ENCODE data around the gene RLF.
A peak's percentile ranks its signal among the peaks of the same experiment; 100 is the strongest.
"Not testable (repeated sequence)": the region's sequence is repeated elsewhere in the genome, so short reads cannot be mapped to it uniquely, and the experiment has no call there.

Gene RLF

DNA sequence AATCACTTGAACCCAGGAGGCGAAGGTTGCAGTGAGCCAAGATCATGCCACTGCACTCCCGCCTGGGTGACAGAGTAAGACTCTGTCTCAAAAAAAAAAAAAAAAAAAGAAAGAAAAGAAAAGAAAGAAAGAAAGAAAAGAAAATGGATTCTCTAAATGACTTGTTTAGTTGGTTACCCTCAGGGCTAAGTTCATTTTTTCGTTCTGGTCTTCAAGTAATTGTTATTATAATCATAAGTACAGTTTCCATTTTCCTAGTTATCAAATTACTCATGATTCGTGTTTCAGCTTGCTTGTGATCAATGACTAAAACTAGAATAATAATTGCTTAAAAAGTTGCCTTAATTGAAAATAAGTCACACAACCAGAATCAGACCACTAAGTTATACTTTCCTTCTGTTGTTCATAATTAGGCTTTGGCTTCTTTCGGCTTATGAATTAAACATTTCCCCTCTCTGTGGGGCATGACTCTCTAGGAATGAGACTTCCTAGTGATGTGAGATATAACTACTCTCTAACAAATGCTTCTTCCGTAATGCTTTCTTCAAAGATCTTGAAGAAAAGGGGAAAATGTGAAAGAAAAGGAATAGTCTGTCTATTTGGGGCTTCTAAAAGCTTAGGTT, 9.6 kb upstream of the RLF start:
- H3K9me3 ChIP-seq (ENCODE audit: control insufficient read depth, low read length): no peaks in the 10 kb centered on the region
- no peak overlapping the region for H3K9ac ChIP-seq (ENCODE audit: low read length)

DNA sequence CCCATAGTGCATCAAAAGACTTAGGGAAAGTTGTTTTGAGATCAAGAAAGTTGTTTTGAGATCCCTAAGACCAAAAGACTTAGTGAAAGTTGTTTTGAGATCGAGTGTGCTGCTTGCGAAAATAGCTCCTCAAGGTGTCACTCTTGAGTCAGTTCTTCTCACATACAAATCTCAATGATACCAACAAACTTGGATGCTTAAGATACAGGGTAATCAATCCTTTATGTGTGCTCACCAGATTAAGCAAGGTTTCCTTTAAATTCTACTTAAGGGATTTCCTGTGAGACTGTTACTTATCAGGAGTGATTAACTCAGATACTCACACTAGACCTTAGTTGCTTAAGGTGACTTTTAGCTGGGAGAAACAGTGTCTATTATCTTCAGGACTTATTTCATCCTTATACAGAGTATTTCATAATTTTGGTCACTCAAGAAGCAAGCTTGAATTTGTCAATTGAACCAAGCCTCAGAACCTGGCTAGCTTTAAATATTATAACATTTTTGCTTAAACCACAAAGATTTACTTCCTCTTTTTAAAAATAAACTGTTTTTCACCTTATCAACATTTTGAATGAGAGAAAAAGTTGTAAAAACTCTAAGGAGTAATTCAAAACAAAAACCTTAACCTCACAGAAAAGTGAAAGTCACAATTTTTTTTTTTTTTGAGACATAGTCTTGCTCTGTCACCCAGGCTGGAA, 8.0 kb upstream of the RLF start:
- Histone ChIP-seq H3K4me3 (ENCODE audit: low read length) (no peak overlapping the region), H3K27me3 (ENCODE audit: control insufficient read depth, insufficient read depth, low read length) (no peaks in the 10 kb centered on the region), H3K9ac (ENCODE audit: low read length) (no peak overlapping the region), H3K9me3 (ENCODE audit: control insufficient read depth, low read length) (no peaks in the 10 kb centered on the region), H3K4me1 (ENCODE audit: control insufficient read depth, insufficient read depth, low read length) (peaks cover 4% of the 10 kb centered on the region), H3K36me3 (ENCODE audit: control insufficient read depth, insufficient read depth, low read length) (no peaks in the 10 kb centered on the region)

More for the DNA sequence above, 9.6 kb upstream of the RLF start:
- no peaks in the 10 kb centered on the region for H3K36me3 ChIP-seq (ENCODE audit: control insufficient read depth, insufficient read depth, low read length)
- H3K4me3 ChIP-seq (ENCODE audit: low read length): no peak overlapping the region
- H3K4me1 ChIP-seq (ENCODE audit: control insufficient read depth, insufficient read depth, low read length): peaks cover 4% of the 10 kb centered on the region
- H3K27me3 ChIP-seq (ENCODE audit: control insufficient read depth, insufficient read depth, low read length): peaks cover 5% of the 10 kb centered on the region

DNA sequence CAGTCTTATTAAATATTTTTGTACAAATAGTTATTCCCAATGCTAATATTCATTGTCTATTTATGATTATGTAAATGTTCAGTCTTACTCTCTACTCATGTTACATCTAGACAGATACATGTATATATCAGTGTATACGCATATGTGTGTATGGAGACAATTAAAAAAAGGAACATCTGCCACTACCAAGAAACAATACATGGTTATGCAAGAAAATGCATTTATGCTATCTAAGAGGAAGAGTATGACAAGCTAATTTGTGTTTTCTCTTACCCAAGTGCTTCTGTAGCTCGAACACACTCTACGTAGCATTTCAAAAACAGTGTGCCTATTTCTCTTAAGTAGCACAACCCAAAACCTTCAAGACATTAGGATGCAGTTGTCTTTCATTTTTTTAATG, 6.1 kb upstream of the RLF start:
- Histone ChIP-seq H3K9ac (ENCODE audit: low read length) (no peak overlapping the region), H3K4me1 (ENCODE audit: control insufficient read depth, insufficient read depth, low read length) (peaks cover 4% of the 10 kb centered on the region), H3K27me3 (ENCODE audit: control insufficient read depth, insufficient read depth, low read length) (no peaks in the 10 kb centered on the region), H3K4me3 (ENCODE audit: low read length) (no peak overlapping the region), H3K9me3 (ENCODE audit: control insufficient read depth, low read length) (no peaks in the 10 kb centered on the region), H3K36me3 (ENCODE audit: control insufficient read depth, insufficient read depth, low read length) (no peaks in the 10 kb centered on the region)

DNA sequence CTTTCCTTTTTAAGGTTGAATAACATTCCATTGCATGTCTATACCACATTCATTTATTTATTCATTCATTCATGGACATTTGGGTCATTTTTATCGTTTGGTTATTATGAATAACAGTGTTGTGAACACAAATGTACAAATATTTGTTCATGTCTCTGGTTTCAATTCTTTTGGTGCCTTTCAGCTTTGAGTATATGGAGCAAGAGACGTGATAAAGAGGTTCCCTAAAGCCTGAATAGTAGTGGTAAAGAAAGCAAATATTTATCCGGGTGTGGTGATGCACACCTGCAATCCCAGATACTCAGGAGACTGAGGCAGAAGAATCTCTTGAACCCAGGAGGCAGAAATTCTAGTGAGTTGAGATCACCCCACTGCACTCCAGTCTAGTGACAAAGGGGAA, 5.3 kb upstream of the RLF start:
- Histone ChIP-seq H3K36me3 (ENCODE audit: control insufficient read depth, insufficient read depth, low read length) (no peaks in the 10 kb centered on the region), H3K27me3 (ENCODE audit: control insufficient read depth, insufficient read depth, low read length) (no peaks in the 10 kb centered on the region), H3K4me1 (ENCODE audit: control insufficient read depth, insufficient read depth, low read length) (peaks cover 4% of the 10 kb centered on the region)

DNA sequence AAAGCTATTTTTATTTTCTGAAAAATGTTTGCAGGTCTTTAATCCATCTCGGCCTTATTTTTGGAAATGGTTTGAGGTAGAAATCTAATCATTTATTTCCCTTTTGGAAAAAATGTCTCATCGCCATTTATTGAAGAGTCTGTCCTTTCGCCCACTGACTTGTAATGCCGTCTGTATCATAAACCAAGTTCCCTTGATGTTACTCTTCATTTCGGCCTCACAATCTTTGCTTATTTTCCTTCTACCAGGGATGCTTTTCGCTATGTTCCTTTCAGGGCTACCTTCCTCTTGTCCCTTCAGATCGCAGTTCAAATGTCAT, 422 bp upstream of the RLF start:
- H3K27me3 ChIP-seq (ENCODE audit: control insufficient read depth, insufficient read depth, low read length): no peaks in the 10 kb centered on the region
- no peaks in the 10 kb centered on the region for H3K36me3 ChIP-seq (ENCODE audit: control insufficient read depth, insufficient read depth, low read length)
- peak overlapping the region; percentile 99 for H3K9ac ChIP-seq (ENCODE audit: low read length)
- H3K4me1 ChIP-seq (ENCODE audit: control insufficient read depth, insufficient read depth, low read length): peaks cover 14% of the 10 kb centered on the region
- no peaks in the 10 kb centered on the region for H3K9me3 ChIP-seq (ENCODE audit: control insufficient read depth, low read length)
- peak overlapping the region; percentile 68 for H3K4me3 ChIP-seq (ENCODE audit: low read length)

More for the DNA sequence above, 5.3 kb upstream of the RLF start:
- Histone ChIP-seq H3K4me3 (ENCODE audit: low read length) (no peak overlapping the region), H3K9ac (ENCODE audit: low read length) (no peak overlapping the region), H3K9me3 (ENCODE audit: control insufficient read depth, low read length) (no peaks in the 10 kb centered on the region)

DNA sequence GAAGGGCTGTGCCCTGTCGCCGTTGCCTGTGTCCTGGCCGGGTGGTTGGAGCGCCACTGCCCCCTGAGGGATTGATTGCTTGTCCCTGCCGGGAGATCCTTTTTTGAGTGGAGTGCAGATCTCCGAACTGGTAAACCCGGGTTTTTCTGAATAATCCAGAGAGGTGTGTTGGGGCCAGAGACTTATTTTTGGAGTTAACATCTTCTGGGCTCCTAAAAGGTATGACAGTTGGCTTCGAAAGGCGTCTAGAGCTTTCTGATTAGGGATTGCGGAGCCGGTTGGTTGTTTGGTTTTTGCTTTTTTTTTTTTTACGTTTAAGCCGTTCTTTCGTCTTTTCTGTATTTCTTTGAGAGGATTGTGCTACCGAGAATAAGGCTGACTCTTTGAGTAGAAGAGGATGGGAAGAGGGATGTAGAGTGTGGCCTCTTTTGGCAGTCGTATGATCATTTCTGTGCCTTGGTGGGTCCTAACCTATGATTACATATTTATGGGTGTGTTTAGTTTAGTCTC, 756 bp downstream of the RLF start:
- Histone ChIP-seq H3K9me3 (ENCODE audit: control insufficient read depth, low read length) (no peaks in the 10 kb centered on the region), H3K4me3 (ENCODE audit: low read length) (peak overlapping the region; percentile 68), H3K27me3 (ENCODE audit: control insufficient read depth, insufficient read depth, low read length) (no peaks in the 10 kb centered on the region), H3K36me3 (ENCODE audit: control insufficient read depth, insufficient read depth, low read length) (no peaks in the 10 kb centered on the region), H3K9ac (ENCODE audit: low read length) (peak overlapping the region; percentile 99), H3K4me1 (ENCODE audit: control insufficient read depth, insufficient read depth, low read length) (peaks cover 14% of the 10 kb centered on the region)

DNA sequence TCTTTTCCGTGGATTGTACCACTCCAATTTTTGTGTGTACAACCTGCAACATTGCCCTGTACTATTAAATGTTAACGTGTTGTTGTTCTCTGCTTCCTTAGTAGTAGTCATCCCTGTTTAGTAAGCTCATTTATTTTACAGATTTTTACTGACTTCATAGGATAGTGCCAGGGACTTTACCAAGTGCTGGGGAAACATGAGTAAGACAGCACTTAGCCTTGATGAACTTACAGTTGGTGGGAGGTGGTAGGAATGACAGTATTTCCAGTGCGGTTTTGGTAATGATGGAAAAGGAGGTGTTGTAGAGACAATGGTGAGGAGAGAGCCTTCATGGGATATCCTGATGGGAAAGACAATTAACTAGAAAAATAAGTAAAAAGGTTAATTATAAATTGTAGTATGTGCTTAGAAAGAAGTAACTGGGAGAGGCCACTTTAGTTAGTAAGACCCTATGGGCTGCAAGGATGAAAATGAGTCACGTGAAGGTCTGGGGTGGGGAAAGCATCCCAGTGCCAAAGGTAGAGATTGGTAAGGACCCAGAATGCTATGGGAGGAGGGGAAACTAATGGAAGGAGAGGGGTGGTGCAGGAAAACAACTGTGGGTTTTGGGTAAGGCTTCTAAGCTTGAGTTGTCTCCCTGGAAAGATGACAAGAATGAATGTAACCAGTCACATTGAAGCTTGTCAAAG, 1.7 kb downstream of the RLF start:
- peaks cover 14% of the 10 kb centered on the region for H3K4me1 ChIP-seq (ENCODE audit: control insufficient read depth, insufficient read depth, low read length)
- no peaks in the 10 kb centered on the region for H3K27me3 ChIP-seq (ENCODE audit: control insufficient read depth, insufficient read depth, low read length)
- H3K36me3 ChIP-seq (ENCODE audit: control insufficient read depth, insufficient read depth, low read length): no peaks in the 10 kb centered on the region
- peak overlapping the region; percentile 99 for H3K9ac ChIP-seq (ENCODE audit: low read length)
- H3K9me3 ChIP-seq (ENCODE audit: control insufficient read depth, low read length): no peaks in the 10 kb centered on the region
- peak overlapping the region; percentile 68 for H3K4me3 ChIP-seq (ENCODE audit: low read length)

DNA sequence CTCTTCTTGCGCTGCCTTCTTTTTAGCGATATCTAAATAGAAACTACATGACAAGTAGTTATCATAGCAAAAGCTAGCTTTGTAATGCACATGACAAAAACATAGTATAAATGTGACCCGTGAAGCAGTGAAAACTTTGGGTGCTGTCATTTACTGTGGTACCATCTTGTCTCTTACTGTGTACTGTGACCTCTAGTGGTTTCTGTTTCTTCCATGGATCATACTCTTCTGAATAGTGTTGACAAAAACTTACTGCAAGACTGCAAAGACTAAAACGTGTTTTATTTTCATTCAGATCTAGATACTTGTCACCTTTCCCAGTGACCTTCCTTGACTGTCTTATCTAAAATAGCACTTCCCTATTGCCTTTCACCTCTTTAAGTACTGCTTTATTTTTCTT, 6.1 kb downstream of the RLF start:
- no peak overlapping the region for H3K9ac ChIP-seq (ENCODE audit: low read length)
- no peaks in the 10 kb centered on the region for H3K36me3 ChIP-seq (ENCODE audit: control insufficient read depth, insufficient read depth, low read length)
- H3K4me3 ChIP-seq (ENCODE audit: low read length): no peak overlapping the region
- H3K4me1 ChIP-seq (ENCODE audit: control insufficient read depth, insufficient read depth, low read length): peaks cover 10% of the 10 kb centered on the region
- no peaks in the 10 kb centered on the region for H3K27me3 ChIP-seq (ENCODE audit: control insufficient read depth, insufficient read depth, low read length)
- H3K9me3 ChIP-seq (ENCODE audit: control insufficient read depth, low read length): no peaks in the 10 kb centered on the region

DNA sequence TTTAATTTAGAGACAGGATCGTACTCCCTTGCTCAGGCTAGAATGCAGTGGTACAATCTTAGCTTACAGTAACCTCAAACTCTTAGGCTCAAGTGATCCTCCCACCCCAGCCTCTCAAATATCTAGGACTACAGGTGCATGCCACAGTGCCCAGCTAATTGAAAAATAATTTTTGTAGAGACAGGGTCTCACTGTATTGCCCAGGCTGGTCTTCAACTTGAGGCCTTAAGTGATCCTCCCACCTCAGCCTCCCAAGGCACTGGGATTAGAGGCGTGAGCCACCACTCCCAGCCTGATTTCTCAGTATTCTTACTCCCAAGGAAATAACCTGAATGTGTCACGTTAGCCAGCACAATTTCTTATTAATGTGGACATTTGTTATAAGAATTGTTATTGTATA, 9.8 kb downstream of the RLF start:
- H3K27me3 ChIP-seq (ENCODE audit: control insufficient read depth, insufficient read depth, low read length): no peaks in the 10 kb centered on the region
- no peak overlapping the region for H3K9ac ChIP-seq (ENCODE audit: low read length)
- no peaks in the 10 kb centered on the region for H3K4me1 ChIP-seq (ENCODE audit: control insufficient read depth, insufficient read depth, low read length)
- no peaks in the 10 kb centered on the region for H3K9me3 ChIP-seq (ENCODE audit: control insufficient read depth, low read length)
- H3K4me3 ChIP-seq (ENCODE audit: low read length): no peak overlapping the region
- H3K36me3 ChIP-seq (ENCODE audit: control insufficient read depth, insufficient read depth, low read length): no peaks in the 10 kb centered on the region

DNA sequence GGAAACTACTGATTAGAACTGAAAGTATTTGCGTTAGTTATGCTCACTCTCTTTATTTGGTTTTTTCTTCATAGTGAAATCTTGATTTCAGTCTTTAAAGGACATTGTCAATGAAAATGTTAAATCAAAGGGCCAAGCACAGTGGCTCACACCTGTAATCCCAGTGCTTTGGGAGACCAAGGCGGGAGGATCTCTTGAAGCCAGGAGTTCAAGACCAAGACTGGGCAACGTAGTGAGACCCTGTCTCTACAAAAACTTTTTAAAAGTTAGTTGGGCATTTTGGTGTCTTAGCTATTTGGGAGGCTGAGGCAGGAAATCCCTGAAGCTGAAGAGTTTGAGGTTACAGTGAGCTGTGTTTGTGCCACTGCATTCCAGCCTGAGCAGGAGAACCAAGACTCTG, 13.6 kb downstream of the RLF start:
- no peaks in the 10 kb centered on the region for H3K4me1 ChIP-seq (ENCODE audit: control insufficient read depth, insufficient read depth, low read length)

DNA sequence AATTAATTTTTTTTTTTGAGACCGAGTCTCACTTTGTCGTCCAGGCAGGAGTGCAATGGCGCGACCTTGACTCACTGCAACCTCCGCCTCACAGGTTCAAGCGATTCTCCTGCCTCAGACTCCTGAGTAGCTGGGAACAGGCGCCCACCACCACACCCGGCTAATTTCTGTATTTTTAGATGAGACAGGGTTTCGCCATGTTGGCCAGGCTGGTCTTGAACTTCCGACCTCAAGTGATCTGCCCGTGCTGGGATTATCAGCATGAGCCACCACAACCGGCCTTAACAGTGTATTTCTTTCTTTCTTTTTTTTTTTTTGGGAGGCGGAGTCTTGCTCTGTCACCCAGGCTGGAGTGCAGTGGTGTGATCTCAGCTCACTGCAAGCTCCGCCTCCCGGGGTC, 15.8 kb downstream of the RLF start:
- H3K36me3 ChIP-seq (ENCODE audit: control insufficient read depth, insufficient read depth, low read length); H3K9me3 ChIP-seq (ENCODE audit: control insufficient read depth, low read length); H3K27me3 ChIP-seq (ENCODE audit: control insufficient read depth, insufficient read depth, low read length); H3K9ac ChIP-seq (ENCODE audit: low read length); H3K4me3 ChIP-seq (ENCODE audit: low read length); H3K4me1 ChIP-seq (ENCODE audit: control insufficient read depth, insufficient read depth, low read length): not testable (repeated sequence)

More for the DNA sequence above, 13.6 kb downstream of the RLF start:
- Histone ChIP-seq H3K9me3 (ENCODE audit: control insufficient read depth, low read length) (no peaks in the 10 kb centered on the region), H3K27me3 (ENCODE audit: control insufficient read depth, insufficient read depth, low read length) (no peaks in the 10 kb centered on the region), H3K36me3 (ENCODE audit: control insufficient read depth, insufficient read depth, low read length) (no peaks in the 10 kb centered on the region), H3K4me3 (ENCODE audit: low read length) (no peak overlapping the region), H3K9ac (ENCODE audit: low read length) (no peak overlapping the region)

DNA sequence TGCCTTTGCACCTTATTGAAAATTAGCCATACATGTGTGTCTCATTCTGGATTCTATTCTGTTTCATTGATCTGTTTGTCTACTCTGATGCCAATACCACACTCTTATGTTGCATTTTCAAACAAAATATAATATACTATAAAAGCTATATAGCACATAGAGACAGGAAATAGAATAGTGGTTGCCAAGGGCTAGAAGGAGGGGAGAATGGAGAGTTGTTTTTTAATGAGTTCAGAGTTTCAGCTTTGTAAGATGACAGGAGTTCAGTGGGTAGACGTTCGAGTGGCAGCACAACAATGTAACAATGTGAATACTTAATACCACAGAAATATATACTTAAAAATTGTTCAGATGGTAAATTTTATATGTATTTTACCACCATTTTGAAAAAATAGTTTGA, 17.0 kb downstream of the RLF start:
- Histone ChIP-seq H3K4me1 (ENCODE audit: control insufficient read depth, insufficient read depth, low read length) (no peaks in the 10 kb centered on the region), H3K9ac (ENCODE audit: low read length) (no peak overlapping the region), H3K27me3 (ENCODE audit: control insufficient read depth, insufficient read depth, low read length) (no peaks in the 10 kb centered on the region), H3K36me3 (ENCODE audit: control insufficient read depth, insufficient read depth, low read length) (no peaks in the 10 kb centered on the region), H3K4me3 (ENCODE audit: low read length) (no peak overlapping the region), H3K9me3 (ENCODE audit: control insufficient read depth, low read length) (no peaks in the 10 kb centered on the region)
